ENCODE results near the gene ZNF831.

GRCh38 chr20:59141818-59142581 is 21.6 kb upstream of the ZNF831 start:
- TF ChIP-seq, protein P1, sequence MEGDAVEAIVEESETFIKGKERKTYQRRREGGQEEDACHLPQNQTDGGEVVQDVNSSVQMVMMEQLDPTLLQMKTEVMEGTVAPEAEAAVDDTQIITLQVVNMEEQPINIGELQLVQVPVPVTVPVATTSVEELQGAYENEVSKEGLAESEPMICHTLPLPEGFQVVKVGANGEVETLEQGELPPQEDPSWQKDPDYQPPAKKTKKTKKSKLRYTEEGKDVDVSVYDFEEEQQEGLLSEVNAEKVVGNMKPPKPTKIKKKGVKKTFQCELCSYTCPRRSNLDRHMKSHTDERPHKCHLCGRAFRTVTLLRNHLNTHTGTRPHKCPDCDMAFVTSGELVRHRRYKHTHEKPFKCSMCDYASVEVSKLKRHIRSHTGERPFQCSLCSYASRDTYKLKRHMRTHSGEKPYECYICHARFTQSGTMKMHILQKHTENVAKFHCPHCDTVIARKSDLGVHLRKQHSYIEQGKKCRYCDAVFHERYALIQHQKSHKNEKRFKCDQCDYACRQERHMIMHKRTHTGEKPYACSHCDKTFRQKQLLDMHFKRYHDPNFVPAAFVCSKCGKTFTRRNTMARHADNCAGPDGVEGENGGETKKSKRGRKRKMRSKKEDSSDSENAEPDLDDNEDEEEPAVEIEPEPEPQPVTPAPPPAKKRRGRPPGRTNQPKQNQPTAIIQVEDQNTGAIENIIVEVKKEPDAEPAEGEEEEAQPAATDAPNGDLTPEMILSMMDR (IDR thresholded peaks at IDR 0.05; ENCODE audit: insufficient read depth, low read length), result no peak
- no peak for TF ChIP-seq POLR2AphosphoS5 (IDR thresholded peaks at IDR 0.05; ENCODE audit: low read depth)

Data from HL-60 (cell line).